Neural cell (in vitro differentiated cells): ENCODE data around the gene ERBB4. TPM values are rescaled to one million over a fixed set of nuclear protein-coding genes. Genes with fewer than 3 reads are reported as not detected.

Experiments
- H2AFZ ChIP-seq: fragments of 200-600, 300-800 bp; sonication (generic), shearing (Covaris generic); 2 replicates; pipeline ENCODE4 v1.6.0; 2014; ENCODE audit warnings: low read depth, mild to moderate bottlenecking, antibody characterized with exemption, low read length, moderate library complexity
- H3F3A ChIP-seq: fragments of 200-600 bp; shearing (Covaris generic); 2 replicates; pipeline ENCODE4 v1.6.1; 2016; ENCODE audit warnings: mild to moderate bottlenecking, moderate library complexity, mixed read lengths, antibody characterized with exemption, low read length; ENCODE audit not compliant: insufficient read depth, poor library complexity, severe bottlenecking
- H3K27ac ChIP-seq: fragments of 200-600, 300-800 bp; sonication (generic), shearing (Covaris generic); 2 replicates; pipeline ENCODE4 v1.5.1; 2014; ENCODE audit warnings: mild to moderate bottlenecking, low read length, moderate library complexity
- H3K27me3 ChIP-seq: fragments of 300-800, 200-600 bp; sonication (generic), shearing (Covaris generic); 2 replicates; pipeline ENCODE4 v1.6.0; 2014; ENCODE audit warnings: mild to moderate bottlenecking, low read depth, low read length, moderate library complexity; ENCODE audit not compliant: insufficient read depth
- H3K36me3 ChIP-seq: fragments of 300-800, 200-600 bp; sonication (generic), shearing (Covaris generic); 2 replicates; pipeline ENCODE4 v1.5.1; 2014; ENCODE audit warnings: mild to moderate bottlenecking, antibody characterized with exemption, low read length, moderate library complexity; ENCODE audit not compliant: insufficient read depth
- H3K4me2 ChIP-seq: fragments of 300-800, 200-600 bp; sonication (generic), shearing (Covaris generic); 2 replicates; pipeline ENCODE4 v1.6.0; 2014; ENCODE audit warnings: mild to moderate bottlenecking, low read length
- H3K4me3 ChIP-seq: fragments of 300-800, 200-600 bp; sonication (generic), shearing (Covaris generic); 2 replicates; pipeline ENCODE4 v1.5.1; 2014; ENCODE audit warnings: mild to moderate bottlenecking, low read length, moderate library complexity
- H3K79me2 ChIP-seq: fragments of 200-600 bp; shearing (Covaris generic); replicated peaks from 2 replicates; pipeline ENCODE4 v1.6.0; 2014; ENCODE audit warnings: mild to moderate bottlenecking, low read length, moderate library complexity; ENCODE audit not compliant: insufficient read depth
- H3K9ac ChIP-seq: fragments of 300-800, 200-600 bp; sonication (generic), shearing (Covaris generic); 2 replicates; pipeline ENCODE4 v1.6.1; 2016; ENCODE audit warnings: mild to moderate bottlenecking, low read length, mixed read lengths
- H3K9me2 ChIP-seq: fragments of 200-600 bp; shearing (Covaris generic); 2 replicates; pipeline ENCODE4 v1.6.1; 2016; ENCODE audit warnings: mild to moderate bottlenecking, low read length, mixed read lengths; ENCODE audit not compliant: insufficient read depth
- H3K9me3 ChIP-seq: fragments of 200-600, 300-800 bp; sonication (generic), shearing (Covaris generic); 2 replicates; pipeline ENCODE4 v1.6.1; 2016; ENCODE audit warnings: mild to moderate bottlenecking, mixed run types, low read length, moderate library complexity, mixed read lengths
- H4K20me1 ChIP-seq: fragments of 200-600 bp; shearing (Covaris generic); 2 replicates; pipeline ENCODE4 v1.6.1; 2016; ENCODE audit warnings: mild to moderate bottlenecking, mixed run types; ENCODE audit not compliant: insufficient read depth
- EP300 ChIP-seq: fragments of 450-650 bp; conservative IDR thresholded peaks from 2 replicates; pipeline ENCODE4 v1.6.1; 2014; ENCODE audit warnings: antibody characterized with exemption, mild to moderate bottlenecking, moderate library complexity; ENCODE audit not compliant: poor library complexity, severe bottlenecking
- EZH2 ChIP-seq: fragments of 200-600, 300-800 bp; shearing (Covaris generic), sonication (generic); IDR thresholded peaks from 2 replicates; pipeline ENCODE4 v1.6.1; 2014; ENCODE audit warnings: antibody characterized with exemption, low read length, borderline replicate concordance, mild to moderate bottlenecking; ENCODE audit not compliant: insufficient read depth, poor library complexity, severe bottlenecking
- MXI1 ChIP-seq: fragments of 450-650 bp; conservative IDR thresholded peaks from 2 replicates; pipeline ENCODE4 v1.6.1; 2014; ENCODE audit warnings: antibody characterized with exemption, mild to moderate bottlenecking; ENCODE audit not compliant: poor library complexity, severe bottlenecking
- POLR2AphosphoS5 ChIP-seq: IDR thresholded peaks from 2 replicates; pipeline ENCODE4 v1.6.1; 2012
- RAD21 ChIP-seq: fragments of 450-650 bp; conservative IDR thresholded peaks from 2 replicates; pipeline ENCODE4 v1.6.1; 2014; ENCODE audit warnings: antibody characterized with exemption, mild to moderate bottlenecking, moderate library complexity
- SMC3 ChIP-seq: fragments of 450-650 bp; conservative IDR thresholded peaks from 2 replicates; pipeline ENCODE4 v1.6.1; 2014; ENCODE audit warnings: antibody characterized with exemption, mild to moderate bottlenecking, moderate library complexity; ENCODE audit not compliant: poor library complexity
- TAF1 ChIP-seq: IDR thresholded peaks from 2 replicates; pipeline ENCODE4 v1.6.1; 2012; ENCODE audit warnings: low read depth
- polyA plus RNA-seq: library from polyadenylated mRNA; depleted of rRNA; stranded (reverse); fragments of >200 nt; gene quantifications from 2 replicates; pipeline ENCODE4 v1.2.3, GENCODE V29; 2014
- TF ChIP-seq, protein P1 (sequence below): fragments of 450-650 bp; IDR thresholded peaks from 2 replicates; pipeline ENCODE4 v1.5.1; 2014; ENCODE audit warnings: antibody characterized with exemption, mild to moderate bottlenecking, moderate library complexity; ENCODE audit not compliant: poor library complexity, severe bottlenecking
- TF ChIP-seq, protein P2 (sequence below): IDR thresholded peaks from 2 replicates; pipeline ENCODE4 v1.6.1; 2012; ENCODE audit warnings: borderline replicate concordance

ERBB4 gene
- polyA plus RNA-seq, 1 donor from 2014 or later, result 0.69 TPM

DNA sequence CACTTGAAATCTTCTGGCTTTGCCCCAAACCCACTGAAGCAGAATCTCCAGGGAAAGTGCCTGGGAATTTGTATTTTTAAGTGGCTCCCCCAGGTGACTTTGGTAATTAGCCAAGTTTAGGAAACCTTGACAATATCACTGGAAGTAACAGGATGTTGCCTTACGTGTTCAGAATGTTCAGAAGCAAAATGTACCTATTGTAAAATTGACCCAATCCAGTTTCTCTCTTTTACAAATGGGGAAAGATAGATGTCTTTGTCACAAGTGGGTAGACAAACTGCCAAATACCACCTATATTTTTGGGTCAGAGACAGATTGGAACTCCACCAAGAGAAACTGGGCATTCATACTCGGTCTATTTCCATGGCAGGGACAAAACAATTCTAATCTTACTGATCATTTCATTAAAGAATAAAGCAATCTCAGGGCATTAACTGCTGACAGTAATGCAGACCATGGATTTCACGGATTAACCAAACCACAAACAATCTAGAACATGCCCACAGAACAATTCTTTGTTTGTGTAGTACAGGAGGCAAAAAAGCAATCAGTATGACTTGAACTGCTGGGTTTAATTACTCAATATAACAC, 255.8 kb downstream of the ERBB4 start:
- Histone ChIP-seq H3K27ac (no peak overlapping the region), H3K4me3 (no peak overlapping the region), H3K9ac (no peak overlapping the region), H3K79me2 (no peaks in the 10 kb centered on the region), H3K4me2 (no peak overlapping the region), H3K9me3 (no peaks in the 10 kb centered on the region), H3K36me3 (no peaks in the 10 kb centered on the region), H3K27me3 (no peaks in the 10 kb centered on the region), H2AFZ (no peak overlapping the region), H3F3A (no peaks in the 10 kb centered on the region), H4K20me1 (no peaks in the 10 kb centered on the region), H3K9me2 (no peaks in the 10 kb centered on the region)
- TF ChIP-seq TAF1 (no peak), EZH2 (no peak), RAD21 (no peak), SMC3 (no peak), MXI1 (no peak), EP300 (no peak), POLR2AphosphoS5 (no peak)
- TF ChIP-seq, protein P1, sequence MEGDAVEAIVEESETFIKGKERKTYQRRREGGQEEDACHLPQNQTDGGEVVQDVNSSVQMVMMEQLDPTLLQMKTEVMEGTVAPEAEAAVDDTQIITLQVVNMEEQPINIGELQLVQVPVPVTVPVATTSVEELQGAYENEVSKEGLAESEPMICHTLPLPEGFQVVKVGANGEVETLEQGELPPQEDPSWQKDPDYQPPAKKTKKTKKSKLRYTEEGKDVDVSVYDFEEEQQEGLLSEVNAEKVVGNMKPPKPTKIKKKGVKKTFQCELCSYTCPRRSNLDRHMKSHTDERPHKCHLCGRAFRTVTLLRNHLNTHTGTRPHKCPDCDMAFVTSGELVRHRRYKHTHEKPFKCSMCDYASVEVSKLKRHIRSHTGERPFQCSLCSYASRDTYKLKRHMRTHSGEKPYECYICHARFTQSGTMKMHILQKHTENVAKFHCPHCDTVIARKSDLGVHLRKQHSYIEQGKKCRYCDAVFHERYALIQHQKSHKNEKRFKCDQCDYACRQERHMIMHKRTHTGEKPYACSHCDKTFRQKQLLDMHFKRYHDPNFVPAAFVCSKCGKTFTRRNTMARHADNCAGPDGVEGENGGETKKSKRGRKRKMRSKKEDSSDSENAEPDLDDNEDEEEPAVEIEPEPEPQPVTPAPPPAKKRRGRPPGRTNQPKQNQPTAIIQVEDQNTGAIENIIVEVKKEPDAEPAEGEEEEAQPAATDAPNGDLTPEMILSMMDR, result no peak
- TF ChIP-seq, protein P2, sequence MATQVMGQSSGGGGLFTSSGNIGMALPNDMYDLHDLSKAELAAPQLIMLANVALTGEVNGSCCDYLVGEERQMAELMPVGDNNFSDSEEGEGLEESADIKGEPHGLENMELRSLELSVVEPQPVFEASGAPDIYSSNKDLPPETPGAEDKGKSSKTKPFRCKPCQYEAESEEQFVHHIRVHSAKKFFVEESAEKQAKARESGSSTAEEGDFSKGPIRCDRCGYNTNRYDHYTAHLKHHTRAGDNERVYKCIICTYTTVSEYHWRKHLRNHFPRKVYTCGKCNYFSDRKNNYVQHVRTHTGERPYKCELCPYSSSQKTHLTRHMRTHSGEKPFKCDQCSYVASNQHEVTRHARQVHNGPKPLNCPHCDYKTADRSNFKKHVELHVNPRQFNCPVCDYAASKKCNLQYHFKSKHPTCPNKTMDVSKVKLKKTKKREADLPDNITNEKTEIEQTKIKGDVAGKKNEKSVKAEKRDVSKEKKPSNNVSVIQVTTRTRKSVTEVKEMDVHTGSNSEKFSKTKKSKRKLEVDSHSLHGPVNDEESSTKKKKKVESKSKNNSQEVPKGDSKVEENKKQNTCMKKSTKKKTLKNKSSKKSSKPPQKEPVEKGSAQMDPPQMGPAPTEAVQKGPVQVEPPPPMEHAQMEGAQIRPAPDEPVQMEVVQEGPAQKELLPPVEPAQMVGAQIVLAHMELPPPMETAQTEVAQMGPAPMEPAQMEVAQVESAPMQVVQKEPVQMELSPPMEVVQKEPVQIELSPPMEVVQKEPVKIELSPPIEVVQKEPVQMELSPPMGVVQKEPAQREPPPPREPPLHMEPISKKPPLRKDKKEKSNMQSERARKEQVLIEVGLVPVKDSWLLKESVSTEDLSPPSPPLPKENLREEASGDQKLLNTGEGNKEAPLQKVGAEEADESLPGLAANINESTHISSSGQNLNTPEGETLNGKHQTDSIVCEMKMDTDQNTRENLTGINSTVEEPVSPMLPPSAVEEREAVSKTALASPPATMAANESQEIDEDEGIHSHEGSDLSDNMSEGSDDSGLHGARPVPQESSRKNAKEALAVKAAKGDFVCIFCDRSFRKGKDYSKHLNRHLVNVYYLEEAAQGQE, result no peak

- TF ChIP-seq SMC3, result no peak
- TF ChIP-seq EP300, result no peak
- Histone ChIP-seq H4K20me1 (no peaks in the 10 kb centered on the region), H3K9me2 (no peaks in the 10 kb centered on the region), H2AFZ (no peak overlapping the region), H3K9me3 (no peaks in the 10 kb centered on the region), H3K9ac (no peak overlapping the region), H3K27me3 (no peaks in the 10 kb centered on the region), H3K4me2 (no peak overlapping the region), H3K27ac (no peak overlapping the region), H3K4me3 (no peak overlapping the region), H3K79me2 (no peaks in the 10 kb centered on the region), H3K36me3 (no peaks in the 10 kb centered on the region), H3F3A (no peaks in the 10 kb centered on the region)
Measured at GRCh38 chr2:212276813-212277212, 261.8 kb downstream of the ERBB4 start.
